Globus pallidus (tissue), 1 donor: Measurements from ENCODE around the gene MTERF1.
"Not testable (repeated sequence)": the region's sequence is repeated elsewhere in the genome, so short reads cannot be mapped to it uniquely, and the experiment has no call there.

Experiments used
- DNase-seq: peaks from one replicate; pipeline ENCODE4 v3.0.0-alpha.2; 2015; ENCODE audit warnings: low spot score

The MTERF1 gene, protein sequence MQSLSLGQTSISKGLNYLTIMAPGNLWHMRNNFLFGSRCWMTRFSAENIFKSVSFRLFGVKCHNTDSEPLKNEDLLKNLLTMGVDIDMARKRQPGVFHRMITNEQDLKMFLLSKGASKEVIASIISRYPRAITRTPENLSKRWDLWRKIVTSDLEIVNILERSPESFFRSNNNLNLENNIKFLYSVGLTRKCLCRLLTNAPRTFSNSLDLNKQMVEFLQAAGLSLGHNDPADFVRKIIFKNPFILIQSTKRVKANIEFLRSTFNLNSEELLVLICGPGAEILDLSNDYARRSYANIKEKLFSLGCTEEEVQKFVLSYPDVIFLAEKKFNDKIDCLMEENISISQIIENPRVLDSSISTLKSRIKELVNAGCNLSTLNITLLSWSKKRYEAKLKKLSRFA

DNA sequence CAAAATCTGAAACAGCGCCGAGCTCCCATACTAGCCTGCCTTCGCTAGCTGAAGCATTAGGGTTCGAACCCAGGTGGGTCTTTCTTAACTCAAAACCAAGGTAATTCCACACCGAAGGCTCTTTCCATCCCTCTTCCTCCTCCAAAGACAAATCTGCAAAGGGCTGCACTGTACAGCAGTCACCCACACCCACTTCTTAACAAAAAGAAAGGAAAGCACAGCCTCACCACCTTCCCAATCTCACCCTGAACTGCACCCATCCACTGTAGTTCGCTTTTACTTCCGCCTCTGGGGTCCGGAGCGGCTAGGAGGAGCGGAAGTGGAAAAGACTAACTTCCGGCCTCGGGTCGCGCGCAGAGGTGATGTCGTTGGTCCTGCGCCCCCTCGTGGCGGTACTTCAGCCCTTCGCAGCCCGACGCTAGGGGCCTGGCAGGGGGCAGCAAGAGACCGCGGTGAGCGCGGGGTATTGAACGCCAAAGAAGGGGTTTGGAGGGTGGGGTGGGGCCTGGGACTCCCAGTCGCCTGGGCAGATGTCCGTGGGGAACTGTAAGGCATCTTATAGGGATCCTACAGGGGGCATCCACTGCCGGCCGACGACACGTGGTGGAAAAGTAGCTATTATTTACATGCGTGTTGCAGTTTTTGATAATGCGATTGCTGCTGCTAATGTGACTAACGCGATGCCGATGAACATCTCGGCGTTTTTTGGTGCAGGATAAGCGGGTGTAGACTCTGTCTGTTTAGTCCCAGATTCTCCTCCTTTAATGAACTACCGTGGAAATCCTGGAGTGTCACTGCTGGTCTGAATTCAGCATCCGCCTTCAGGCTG is at the start of gene MTERF1:
MTERF1 (minus strand) TSS at position 290 of the 829 bp plus-strand sequence. CDS start 619 bp downstream, outside the sequence.
- peak; percentile 88 for DNase-seq

DNA sequence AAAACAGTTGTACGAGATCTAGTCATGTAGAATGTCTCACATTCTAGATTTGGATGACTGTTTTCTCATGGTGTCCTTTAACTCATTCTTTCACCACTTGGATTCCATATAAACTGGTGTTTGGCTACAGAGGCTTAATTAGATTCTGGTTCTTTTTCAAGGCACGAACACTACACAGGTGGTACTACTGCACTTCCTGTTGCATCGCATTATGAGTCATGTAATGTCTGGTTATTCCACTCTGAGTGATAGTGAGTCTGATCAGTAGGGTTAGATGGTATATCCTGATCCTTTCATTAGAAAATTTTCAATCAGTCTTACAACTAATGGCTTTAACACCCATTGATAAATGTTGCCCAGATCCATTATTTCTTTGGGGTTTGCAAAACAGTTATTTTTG is 49.0 kb upstream of the MTERF1 start:
- DNase-seq: no peak

DNA sequence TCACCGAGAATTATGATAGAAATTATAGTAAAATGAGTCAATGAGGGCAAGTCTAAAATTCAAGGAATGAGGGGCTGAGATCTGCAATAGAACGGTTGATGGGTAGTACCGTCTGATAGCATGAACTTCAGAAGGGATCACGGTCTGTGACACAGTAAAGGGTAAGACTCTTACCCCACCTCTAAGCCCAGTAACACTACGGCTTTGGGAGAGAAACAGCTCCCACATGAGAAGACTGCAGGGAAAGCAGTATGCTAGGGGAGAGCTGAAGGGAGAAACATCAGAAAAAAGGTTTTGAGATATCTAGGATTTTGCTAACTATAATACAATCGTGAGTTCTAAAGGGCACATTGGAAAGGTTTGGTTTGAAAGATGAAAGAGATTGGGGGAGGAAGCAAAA is 47.4 kb upstream of the MTERF1 start:
- DNase-seq: no peak

DNA sequence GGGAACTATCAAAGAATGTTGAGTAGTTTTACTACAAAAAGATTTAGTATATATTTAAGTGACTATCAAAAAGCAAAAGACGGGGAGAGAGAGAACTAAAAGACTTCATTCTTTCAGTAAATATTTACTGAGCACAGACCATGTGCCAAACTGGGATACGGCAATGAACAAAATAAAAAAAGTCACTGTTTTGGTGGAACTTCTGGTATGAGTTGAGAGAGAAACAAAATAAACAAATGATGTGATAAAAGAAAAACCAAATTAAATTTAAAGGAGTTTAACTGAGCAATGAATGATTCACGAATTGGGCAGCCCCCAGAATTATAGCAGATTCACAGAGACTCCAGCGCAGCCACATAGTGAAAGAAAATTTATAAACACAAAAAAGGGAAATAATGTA is 42.4 kb upstream of the MTERF1 start:
- DNase-seq: no peak

DNA sequence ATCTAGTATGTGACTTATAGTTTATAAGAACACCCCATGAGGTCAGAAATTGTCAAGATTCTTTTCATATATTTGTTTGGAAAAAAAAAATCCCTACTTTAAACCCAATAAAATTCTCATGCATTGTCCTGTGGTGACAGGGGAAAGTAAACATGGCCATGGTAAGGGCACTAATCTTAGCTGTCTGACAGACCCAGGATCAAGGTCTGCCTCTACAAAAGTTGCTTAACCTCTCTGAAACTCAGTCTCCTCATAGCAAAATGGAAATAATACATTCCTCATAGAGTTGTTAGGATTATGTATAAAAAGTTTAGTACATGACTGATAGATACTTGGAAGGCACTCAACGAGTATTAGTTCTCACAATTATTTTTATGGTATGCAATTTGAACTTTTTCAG is 37.9 kb upstream of the MTERF1 start:
- DNase-seq: no peak

DNA sequence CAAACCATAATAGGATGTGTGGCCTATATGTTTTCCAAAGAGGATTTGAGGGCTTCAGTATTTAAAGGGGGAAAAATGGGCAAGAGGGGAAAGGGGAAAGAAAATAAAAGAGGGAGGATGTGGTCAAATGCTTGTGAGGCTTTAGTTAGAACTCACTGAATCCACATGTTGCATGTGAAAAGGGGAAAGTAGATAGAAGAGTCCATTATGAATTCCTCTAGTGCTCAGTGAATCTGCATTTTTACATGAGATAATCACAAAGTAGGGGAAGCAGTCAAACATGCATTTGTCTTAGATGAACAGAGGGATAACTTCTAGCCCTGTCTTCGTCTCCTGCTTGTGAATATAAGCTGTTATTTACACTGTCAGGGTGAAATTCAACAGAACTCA is 35.5 kb upstream of the MTERF1 start:
- no peak for DNase-seq

DNA sequence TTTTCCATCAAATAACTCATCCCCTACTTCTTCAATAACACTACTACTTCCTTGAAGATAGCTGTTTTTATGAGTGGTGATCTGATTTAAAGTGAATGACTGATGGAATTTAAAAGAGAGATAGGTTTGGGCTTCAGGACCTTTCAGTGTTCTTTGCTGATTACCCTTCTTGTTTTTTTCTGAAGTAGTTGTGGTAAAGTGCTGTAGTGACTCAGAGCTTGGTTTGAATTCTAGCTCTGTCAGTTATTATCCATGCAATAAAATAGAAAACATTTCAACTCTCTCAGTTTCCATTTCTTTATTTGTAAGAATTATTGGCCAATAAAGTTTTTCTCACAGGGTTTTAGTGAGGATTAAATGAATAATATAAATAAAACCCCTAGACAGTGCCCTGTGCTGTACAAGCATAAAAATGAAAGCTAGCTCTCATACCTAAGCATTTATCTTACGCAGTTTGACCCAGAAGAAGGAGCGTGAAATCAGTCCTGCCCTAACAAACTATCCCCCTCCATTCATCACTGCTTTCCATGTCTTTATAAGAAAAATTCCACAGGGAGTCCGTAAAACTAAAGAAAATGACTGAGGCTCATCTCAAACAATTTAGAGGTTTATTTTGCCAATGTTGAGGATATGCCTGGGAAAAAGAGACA is 35.0 kb upstream of the MTERF1 start:
- no peak for DNase-seq

DNA sequence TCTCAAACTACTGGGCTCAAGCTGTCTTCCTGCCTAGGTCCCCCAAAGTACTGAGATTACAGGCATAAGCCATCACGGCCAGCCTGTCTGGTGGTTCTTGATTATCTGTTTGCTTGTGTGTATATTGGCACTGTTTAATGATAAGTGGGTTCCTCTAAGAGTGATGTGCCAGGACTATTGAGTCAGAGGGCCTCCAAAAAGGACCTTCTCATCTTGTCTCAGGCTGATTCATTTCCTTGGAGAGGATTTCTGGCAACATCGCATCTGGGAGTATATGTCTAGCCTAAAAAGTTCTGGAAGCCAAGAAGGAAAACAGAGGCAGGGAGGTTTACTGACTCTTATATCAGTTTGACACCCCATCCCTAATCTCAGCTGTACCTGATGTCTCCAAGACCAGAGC is 33.1 kb upstream of the MTERF1 start:
- DNase-seq: no peak

DNA sequence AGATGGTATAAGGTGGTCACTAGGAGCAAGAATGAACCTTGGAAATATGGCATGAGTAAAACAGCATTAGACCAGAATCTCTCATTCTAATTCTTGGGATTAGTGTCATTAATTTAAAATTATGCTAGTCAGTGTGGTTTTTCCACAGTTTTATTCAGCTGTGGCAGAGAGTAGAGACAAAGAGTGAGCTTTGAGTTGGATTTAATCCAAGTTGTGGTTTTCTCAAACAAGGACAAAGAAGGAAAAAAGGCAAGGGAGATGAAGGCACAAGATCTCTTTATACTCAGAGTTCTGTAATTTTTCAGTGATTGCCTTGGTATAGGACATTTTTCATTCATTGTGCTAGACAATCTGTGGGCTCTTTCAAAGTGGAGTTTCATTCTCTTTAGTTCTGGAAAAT is 32.0 kb upstream of the MTERF1 start:
- no peak for DNase-seq

DNA sequence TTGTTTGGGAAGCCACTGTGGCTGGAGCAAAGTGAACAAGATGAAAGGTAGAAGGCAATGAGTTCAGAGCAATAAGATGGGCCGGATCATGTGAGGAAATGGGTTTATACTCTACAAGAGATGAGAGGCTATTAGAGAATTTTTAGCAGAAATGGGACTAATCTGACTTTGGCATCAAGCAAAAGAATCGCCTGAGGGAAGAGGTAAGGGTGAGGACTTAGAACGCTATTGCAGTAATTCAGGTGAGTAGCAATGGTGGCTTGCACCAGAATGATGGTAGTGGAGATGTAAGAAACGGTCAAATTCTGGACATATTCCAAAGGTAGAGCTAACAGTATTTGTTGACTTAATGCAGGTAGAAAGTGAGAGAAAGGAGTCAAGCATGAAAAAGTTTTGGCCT is 30.6 kb upstream of the MTERF1 start:
- no peak for DNase-seq

DNA sequence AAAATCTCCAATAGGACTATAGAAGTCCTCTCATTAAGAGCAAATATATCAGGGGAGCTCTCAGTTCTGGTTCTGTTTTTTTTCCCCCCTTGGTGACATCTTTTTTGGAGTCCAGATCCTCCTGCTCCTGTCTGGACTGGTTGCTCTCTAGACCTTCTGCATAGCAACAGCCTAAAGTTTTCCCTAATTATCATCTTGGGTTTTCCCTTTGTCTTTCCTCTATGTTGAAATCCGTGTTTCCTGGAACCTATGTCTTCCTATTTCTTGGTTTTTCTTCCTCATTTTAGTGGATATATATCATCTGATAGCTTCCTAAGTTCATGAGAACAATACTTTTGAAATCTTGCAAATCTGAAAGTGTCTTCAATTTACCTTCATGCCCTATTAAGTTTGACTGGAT is 29.7 kb upstream of the MTERF1 start:
- DNase-seq: no peak

DNA sequence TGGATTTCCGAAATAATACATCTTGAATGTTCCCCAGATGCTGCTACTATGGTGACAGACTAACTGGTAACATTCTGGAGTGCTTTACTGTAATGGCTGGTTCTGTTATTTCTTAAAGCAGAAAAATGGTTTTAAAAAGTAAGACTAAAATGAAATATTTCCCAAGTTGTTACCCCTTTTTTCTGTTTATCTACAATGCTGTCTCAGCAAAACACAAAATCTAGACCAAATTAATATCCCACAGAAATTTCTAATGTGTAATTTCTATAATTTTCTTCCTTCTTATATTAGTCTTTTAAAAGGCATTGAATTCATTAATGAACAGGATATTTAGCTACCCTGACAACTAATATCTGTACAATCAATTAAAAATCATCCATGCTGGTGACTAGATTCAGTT is 19.1 kb upstream of the MTERF1 start:
- no peak for DNase-seq

DNA sequence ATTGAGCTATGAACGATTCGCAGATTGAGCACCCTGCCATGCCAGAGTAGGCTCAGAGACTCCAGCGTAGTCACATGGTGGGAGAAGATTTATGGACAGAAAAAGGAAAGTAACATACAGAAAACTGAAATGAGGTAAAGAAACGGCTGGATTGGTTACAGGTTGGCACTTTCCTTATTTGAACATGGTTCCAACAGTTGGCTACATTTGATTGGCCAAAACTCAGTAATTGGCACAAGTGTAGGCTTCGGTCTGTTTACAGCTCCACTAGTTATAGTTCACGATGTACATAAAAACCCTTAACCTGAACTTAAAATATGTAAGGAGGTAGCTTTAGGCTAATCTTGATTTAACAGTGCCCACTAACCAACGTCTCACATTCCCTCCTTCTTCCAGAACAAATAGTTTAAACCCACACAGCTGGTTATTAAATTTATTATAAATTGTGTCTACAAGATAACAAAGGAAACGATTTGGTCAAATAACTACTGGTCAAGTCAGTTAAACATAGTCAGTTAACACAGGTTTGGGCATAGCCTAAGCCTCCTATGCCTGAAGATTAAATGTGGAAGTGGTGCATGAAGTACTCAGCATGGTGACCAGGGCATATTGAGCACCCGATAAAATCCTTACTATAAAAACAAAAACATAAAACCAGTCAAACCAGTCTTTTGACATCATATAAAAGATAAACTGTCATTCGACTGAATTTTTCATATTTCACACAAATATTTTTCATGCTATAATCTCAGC is 17.9 kb upstream of the MTERF1 start:
- DNase-seq: no peak

DNA sequence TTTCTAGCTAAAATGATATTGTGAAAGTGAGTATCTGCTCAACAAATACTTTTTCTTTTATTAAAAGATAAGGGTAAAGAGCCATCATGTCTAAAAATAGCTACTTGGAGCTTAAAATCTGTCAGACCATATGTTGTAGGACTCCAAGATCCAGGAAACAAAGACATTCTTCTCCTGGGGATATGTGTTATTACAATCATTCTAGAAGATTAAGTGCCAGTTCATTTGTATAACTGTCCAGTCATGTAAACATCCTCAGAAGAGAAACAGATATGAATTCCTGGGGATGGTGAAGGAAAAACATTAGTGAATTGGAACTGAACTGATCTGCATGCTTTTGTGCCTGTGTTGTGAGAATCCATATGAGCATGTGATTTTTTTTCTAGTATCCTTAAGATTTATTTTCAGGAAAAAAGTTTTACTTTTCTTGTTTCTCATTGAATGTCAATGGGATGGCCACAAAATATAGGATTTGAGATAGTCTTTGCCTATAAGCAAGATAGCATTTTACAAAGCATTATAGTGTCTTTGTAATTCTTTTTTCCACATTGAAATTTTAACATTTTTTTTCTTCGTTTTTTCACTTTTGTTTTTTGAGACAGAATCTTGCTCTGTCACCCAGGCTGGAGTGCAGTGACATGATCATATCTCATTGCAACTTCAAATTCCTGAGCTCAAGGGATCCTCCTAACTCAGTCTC is 14.4 kb upstream of the MTERF1 start:
- no peak for DNase-seq

DNA sequence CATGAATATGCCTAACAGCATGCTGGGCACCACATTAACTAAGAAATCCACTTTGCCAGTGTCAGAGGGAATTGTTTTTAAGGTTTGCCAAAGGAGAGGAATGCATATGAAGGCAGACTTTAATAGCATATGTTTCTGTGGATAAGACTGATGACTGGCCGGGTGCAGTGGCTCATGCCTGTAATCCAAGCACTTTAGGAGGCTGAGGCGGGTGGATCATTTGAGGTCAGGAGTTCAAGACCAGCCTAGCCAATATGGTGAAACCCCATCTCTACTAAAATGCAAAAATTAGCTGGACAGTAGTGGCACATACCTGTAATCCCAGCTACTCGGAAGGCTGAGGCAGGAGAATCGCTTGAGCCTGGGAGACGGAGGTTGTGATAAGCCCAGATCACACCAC is 13.2 kb upstream of the MTERF1 start:
- DNase-seq: not testable (repeated sequence)

DNA sequence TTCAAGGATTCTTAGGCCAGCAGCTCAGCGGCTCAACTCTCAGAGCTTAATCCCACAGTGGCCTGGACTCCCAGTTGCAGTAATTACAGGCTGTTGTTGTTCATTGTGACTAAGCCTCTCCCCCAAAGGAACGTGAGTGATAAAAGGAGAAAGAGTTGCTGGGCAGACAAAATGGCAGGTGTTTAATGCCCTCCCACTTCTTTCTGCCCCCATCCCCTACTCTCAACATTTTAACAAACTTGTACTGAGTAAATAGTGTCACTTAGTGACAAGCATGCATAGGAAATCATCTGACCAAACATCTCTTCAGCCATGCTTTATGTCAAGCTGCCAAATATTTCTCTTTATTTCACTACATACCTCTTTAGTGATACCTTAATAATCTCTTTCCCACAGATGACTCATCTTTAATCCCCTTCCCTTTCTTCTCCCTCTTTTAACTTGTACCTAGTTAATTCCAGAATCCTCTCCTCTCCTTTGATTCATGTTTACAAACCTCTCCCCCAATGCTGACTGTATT is 12.4 kb upstream of the MTERF1 start:
- no peak for DNase-seq

DNA sequence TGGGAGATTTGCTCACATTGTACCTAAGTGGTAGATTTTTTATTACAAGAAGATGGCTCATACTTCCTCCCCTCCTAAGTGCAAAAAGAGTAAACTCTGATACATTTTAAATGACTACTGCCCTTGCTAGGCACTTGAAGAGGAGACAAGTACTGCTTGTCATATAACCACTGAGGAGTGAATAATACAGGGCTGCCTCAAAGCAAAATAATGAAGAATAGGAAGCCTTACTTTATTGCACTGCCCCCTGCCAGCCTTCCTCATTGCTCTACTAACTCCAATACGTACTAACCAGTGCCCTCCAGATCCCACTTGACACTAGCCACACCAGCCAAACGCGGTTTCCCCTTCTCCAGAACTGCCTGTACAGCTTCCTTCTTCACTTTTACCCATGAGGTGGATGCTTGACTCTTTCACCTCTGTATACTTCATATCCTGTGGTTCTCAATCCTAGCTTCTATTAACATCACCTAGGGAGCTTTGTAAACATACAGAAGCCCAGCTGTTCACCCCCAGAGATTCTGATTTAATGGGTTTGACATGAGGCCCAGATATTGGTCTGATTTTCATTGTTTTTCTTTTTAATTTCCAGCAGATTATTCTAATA is 11.7 kb upstream of the MTERF1 start:
- DNase-seq: no peak

DNA sequence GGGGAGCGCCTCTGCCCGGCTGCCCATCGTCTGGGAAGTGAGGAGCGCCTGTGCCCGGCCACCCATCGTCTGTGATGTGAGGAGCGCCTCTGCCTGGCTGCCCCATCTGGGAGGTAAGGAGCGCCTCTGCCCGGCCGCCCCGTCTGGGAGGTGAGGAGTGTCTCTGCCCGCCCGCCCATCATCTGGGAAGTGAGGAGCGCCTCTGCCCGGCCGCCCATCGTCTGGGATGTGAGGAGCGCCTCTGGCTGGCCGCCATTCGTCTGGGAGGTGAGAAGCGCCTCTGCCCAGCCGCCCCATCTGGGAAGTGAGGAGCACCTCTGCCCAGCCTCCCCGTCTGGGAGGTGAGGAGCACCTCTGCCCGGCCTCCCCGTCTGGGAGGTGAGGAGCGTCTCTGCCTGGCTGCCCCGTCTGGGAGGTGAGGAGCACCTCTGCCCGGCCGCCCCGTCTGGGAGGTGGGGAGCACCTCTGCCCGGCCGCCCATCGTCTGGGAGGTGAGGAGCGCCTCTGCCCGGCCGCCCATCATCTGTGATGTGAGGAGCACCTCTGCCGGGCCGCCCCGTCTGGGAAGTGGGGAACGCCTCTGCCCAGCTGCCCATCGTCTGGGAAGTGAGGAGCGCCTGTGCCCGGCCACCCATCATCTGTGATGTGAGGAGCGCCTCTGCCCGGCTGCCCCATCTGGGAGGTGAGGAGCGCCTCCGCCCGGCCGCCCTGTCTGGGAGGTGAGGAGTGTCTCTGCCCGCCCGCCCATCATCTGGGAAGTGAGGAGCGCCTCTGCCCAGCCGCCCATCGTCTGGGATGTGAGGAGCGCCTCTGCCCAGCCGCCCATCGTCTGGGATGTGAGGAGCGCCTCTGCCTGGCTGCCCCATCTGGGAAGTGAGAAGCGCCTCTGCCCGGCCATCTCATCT is 8.0 kb upstream of the MTERF1 start:
- not testable (repeated sequence) for DNase-seq

DNA sequence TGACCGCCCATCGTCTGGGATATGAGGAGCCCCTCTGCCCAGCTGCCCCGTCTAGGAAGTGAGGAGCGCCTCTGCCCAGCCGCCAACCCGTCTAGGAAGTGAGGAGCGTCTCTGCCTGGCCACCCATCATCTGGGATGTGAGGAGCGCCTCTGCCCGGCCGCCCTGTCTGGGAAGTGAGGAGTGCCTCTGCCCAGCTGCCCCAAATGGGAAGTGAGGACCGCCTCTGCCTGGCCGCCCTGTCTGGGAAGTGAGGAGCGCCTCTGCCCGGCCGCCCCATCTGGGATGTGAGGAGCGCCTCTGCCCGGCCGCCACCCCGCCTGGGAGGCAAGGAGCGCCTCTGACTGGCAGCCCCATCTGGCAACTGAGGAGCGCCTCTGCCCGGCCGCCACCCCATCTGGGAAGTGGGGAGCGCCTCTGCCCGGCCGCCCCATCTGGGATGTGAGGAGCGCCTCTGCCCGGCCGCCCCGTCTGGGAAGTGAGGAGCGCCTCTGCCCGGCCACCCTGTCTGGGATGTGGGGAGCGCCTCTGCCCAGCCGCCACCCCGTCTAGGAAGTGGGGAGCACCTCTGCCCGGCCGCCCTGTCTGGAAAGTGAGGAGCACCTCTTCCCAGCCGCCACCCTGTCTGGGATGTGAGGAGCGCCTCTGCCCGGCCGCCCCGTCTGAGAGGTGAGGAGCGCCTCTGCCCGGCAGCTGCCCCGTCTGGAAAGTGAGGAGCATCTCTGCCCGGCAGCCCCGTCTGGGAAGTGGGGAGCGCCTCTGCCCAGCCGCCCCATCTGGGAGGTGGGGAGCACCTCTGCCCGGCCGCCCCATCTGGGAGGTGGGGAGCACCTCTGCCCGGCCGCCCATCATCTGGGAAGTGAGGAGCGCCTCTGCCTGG is 7.1 kb upstream of the MTERF1 start:
- not testable (repeated sequence) for DNase-seq
